ENCODE measurements around the gene PRKG1.
"Not testable (repeated sequence)": the region's sequence is repeated elsewhere in the genome, so short reads cannot be mapped to it uniquely, and the experiment has no call there.

Gene PRKG1

GRCh38 chr10:51327432-51327831, 253.1 kb downstream of the PRKG1 start:
- Histone ChIP-seq H4K12ac (ENCODE audit: low read depth, low read length) (no peak overlapping the region), H3K14ac (ENCODE audit: low read length) (no peak overlapping the region), H2BK12ac (ENCODE audit: low read length) (no peak overlapping the region), H3K4me3 (ENCODE audit: low read depth, low read length) (no peak overlapping the region), H2BK5ac (ENCODE audit: low read depth, low read length, poor library complexity) (no peak overlapping the region), H2AFZ (ENCODE audit: insufficient read depth, low read length, poor library complexity) (no peak overlapping the region), H3K4me1 (ENCODE audit: control insufficient read depth in 1 of 2, insufficient read depth in 2 of 2, low read length in 2 of 2) (no peaks in the 10 kb centered on the region), H3K23ac (ENCODE audit: low read length) (no peak overlapping the region), H3K79me1 (ENCODE audit: low read length) (no peaks in the 10 kb centered on the region), H3K4me2 (ENCODE audit: low read length) (no peak overlapping the region), H2BK120ac (ENCODE audit: insufficient read depth, low read length, poor library complexity) (no peak overlapping the region), H4K8ac (ENCODE audit: low read depth, low read length) (no peak overlapping the region), H3K9me3 (ENCODE audit: insufficient read depth, low read depth, low read length) (no peaks in the 10 kb centered on the region), H3K36me3 (ENCODE audit: control insufficient read depth in 1 of 2, insufficient read depth in 2 of 2, low read length in 2 of 2) (no peaks in the 10 kb centered on the region), H3K18ac (ENCODE audit: low read length) (no peak overlapping the region), H3K79me2 (ENCODE audit: control insufficient read depth, insufficient read depth, low read length, poor library complexity) (no peaks in the 10 kb centered on the region), H3K27me3 (ENCODE audit: insufficient read depth, low read length) (no peaks in the 10 kb centered on the region), H2AK5ac (ENCODE audit: low read length) (no peak overlapping the region), H3K27ac (ENCODE audit: low read depth, low read length) (no peak overlapping the region), H4K91ac (ENCODE audit: low read depth, low read length) (no peak overlapping the region), H3K9ac (ENCODE audit: low read length) (no peak overlapping the region), H3K4ac (ENCODE audit: low read depth, low read length) (no peak overlapping the region)
- WGBS (ENCODE audit: extremely low coverage, insufficient coverage, insufficient read length): no CpG with 5 or more reads among the region's 1 CpG
- DNase-seq: no peak

- Histone ChIP-seq H3K27me3 (ENCODE audit: insufficient read depth, low read length) (no peaks in the 10 kb centered on the region), H3K4ac (ENCODE audit: low read depth, low read length) (no peak overlapping the region), H2BK12ac (ENCODE audit: low read length) (no peak overlapping the region), H3K14ac (ENCODE audit: low read length) (no peak overlapping the region), H4K91ac (ENCODE audit: low read depth, low read length) (no peak overlapping the region), H3K9me3 (ENCODE audit: insufficient read depth, low read depth, low read length) (no peaks in the 10 kb centered on the region), H3K23ac (ENCODE audit: low read length) (no peak overlapping the region), H2AFZ (ENCODE audit: insufficient read depth, low read length, poor library complexity) (no peak overlapping the region), H3K36me3 (ENCODE audit: control insufficient read depth in 1 of 2, insufficient read depth in 2 of 2, low read length in 2 of 2) (no peaks in the 10 kb centered on the region), H3K4me3 (ENCODE audit: low read depth, low read length) (no peak overlapping the region), H2AK5ac (ENCODE audit: low read length) (no peak overlapping the region), H3K79me1 (ENCODE audit: low read length) (no peaks in the 10 kb centered on the region), H3K27ac (ENCODE audit: low read depth, low read length) (no peak overlapping the region), H2BK120ac (ENCODE audit: insufficient read depth, low read length, poor library complexity) (no peak overlapping the region), H4K8ac (ENCODE audit: low read depth, low read length) (no peak overlapping the region), H3K4me1 (ENCODE audit: control insufficient read depth in 1 of 2, insufficient read depth in 2 of 2, low read length in 2 of 2) (no peaks in the 10 kb centered on the region), H4K12ac (ENCODE audit: low read depth, low read length) (no peak overlapping the region), H3K79me2 (ENCODE audit: control insufficient read depth, insufficient read depth, low read length, poor library complexity) (no peaks in the 10 kb centered on the region), H3K18ac (ENCODE audit: low read length) (no peak overlapping the region), H3K4me2 (ENCODE audit: low read length) (no peak overlapping the region), H3K9ac (ENCODE audit: low read length) (no peak overlapping the region), H2BK5ac (ENCODE audit: low read depth, low read length, poor library complexity) (no peak overlapping the region)
- no CpG with 5 or more reads among the region's 1 CpG for WGBS (ENCODE audit: extremely low coverage, insufficient coverage, insufficient read length)
- DNase-seq: no peak
These were observed 266.1 kb downstream of the PRKG1 start for GRCh38 chr10:51340366-51340765.

DNA sequence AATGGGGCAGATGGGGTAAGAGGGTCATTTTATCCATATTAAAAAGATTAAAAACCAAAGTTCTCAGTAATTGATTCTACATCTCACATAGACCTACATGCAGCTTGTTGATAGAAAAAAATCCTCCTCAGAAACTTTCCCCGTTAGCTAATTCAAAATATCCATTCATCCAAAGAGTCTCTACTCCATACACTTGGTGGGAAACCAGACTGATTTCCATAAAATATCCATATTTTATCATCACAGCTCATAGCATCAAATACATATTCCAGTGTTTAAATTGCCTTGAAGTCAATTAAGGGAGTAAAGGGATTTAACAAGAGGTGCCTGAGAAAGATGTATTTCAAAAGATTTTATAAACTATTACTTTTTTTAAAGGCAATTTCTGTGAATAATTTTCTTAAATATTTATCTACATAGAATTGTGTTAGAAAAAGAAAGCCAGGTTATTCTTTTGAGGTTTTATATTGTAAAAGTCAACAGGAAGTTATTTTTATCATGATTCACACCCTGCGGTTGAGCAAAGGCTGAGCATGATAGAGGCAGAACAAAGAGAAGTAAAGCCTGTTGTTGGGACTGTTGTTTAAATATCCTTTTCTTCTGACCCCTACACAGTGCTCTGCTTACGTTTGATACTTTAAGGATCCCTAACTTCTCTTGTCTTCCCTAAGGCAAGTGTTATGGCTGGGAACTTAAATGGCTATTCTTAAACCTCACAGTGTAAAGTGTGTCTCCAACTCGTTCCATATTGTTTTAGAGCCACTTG, 266.7 kb downstream of the PRKG1 start:
- Histone ChIP-seq H3K79me2 (ENCODE audit: control insufficient read depth, insufficient read depth, low read length, poor library complexity) (no peaks in the 10 kb centered on the region), H3K9me3 (ENCODE audit: insufficient read depth, low read depth, low read length) (no peaks in the 10 kb centered on the region), H2BK120ac (ENCODE audit: insufficient read depth, low read length, poor library complexity) (no peak overlapping the region), H3K23ac (ENCODE audit: low read length) (no peak overlapping the region), H3K4me2 (ENCODE audit: low read length) (no peak overlapping the region), H3K18ac (ENCODE audit: low read length) (no peak overlapping the region), H3K9ac (ENCODE audit: low read length) (no peak overlapping the region), H3K27ac (ENCODE audit: low read depth, low read length) (no peak overlapping the region), H2AFZ (ENCODE audit: insufficient read depth, low read length, poor library complexity) (no peak overlapping the region), H3K4me3 (ENCODE audit: low read depth, low read length) (no peak overlapping the region), H2BK5ac (ENCODE audit: low read depth, low read length, poor library complexity) (no peak overlapping the region), H3K14ac (ENCODE audit: low read length) (no peak overlapping the region), H3K4me1 (ENCODE audit: control insufficient read depth in 1 of 2, insufficient read depth in 2 of 2, low read length in 2 of 2) (no peaks in the 10 kb centered on the region), H3K27me3 (ENCODE audit: insufficient read depth, low read length) (no peaks in the 10 kb centered on the region), H4K8ac (ENCODE audit: low read depth, low read length) (no peak overlapping the region), H4K12ac (ENCODE audit: low read depth, low read length) (no peak overlapping the region), H3K4ac (ENCODE audit: low read depth, low read length) (no peak overlapping the region), H2AK5ac (ENCODE audit: low read length) (no peak overlapping the region), H2BK12ac (ENCODE audit: low read length) (no peak overlapping the region), H4K91ac (ENCODE audit: low read depth, low read length) (no peak overlapping the region), H3K36me3 (ENCODE audit: control insufficient read depth in 1 of 2, insufficient read depth in 2 of 2, low read length in 2 of 2) (no peaks in the 10 kb centered on the region), H3K79me1 (ENCODE audit: low read length) (no peaks in the 10 kb centered on the region)
- no CpG with 5 or more reads among the region's 4 CpGs for WGBS (ENCODE audit: extremely low coverage, insufficient coverage, insufficient read length)
- DNase-seq: no peak

DNA sequence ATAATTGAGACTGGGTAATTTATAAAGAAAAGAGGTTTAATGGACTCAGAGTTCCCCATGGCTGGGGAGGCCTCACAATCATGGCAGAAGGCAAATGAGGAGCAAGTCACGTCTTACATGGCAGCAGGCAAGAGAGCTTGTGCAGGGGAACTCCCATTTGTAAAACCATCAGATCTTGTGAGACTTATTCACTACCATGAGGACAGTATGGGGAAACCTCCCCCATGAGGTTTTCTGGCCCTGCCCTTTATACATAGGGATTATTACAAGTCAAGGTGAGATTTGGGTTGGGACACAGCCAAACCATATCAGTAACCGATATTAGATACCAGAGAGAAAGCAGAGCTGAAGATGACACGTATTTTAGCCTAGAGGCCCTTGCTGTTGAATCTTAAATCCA, 267.5 kb downstream of the PRKG1 start:
- no CpG with 5 or more reads among the region's 3 CpGs for WGBS (ENCODE audit: extremely low coverage, insufficient coverage, insufficient read length)
- H3K4ac ChIP-seq (ENCODE audit: low read depth, low read length); H3K36me3 ChIP-seq (ENCODE audit: control insufficient read depth in 1 of 2, insufficient read depth in 2 of 2, low read length in 2 of 2); H2AFZ ChIP-seq (ENCODE audit: insufficient read depth, low read length, poor library complexity); H3K14ac ChIP-seq (ENCODE audit: low read length); H2AK5ac ChIP-seq (ENCODE audit: low read length); H3K4me1 ChIP-seq (ENCODE audit: control insufficient read depth in 1 of 2, insufficient read depth in 2 of 2, low read length in 2 of 2); H2BK5ac ChIP-seq (ENCODE audit: low read depth, low read length, poor library complexity); H3K4me2 ChIP-seq (ENCODE audit: low read length); H3K23ac ChIP-seq (ENCODE audit: low read length); DNase-seq; H3K79me1 ChIP-seq (ENCODE audit: low read length); H4K91ac ChIP-seq (ENCODE audit: low read depth, low read length); H4K12ac ChIP-seq (ENCODE audit: low read depth, low read length); H3K79me2 ChIP-seq (ENCODE audit: control insufficient read depth, insufficient read depth, low read length, poor library complexity); H3K18ac ChIP-seq (ENCODE audit: low read length); H3K27me3 ChIP-seq (ENCODE audit: insufficient read depth, low read length); H2BK120ac ChIP-seq (ENCODE audit: insufficient read depth, low read length, poor library complexity); H3K9me3 ChIP-seq (ENCODE audit: insufficient read depth, low read depth, low read length); H2BK12ac ChIP-seq (ENCODE audit: low read length); H3K27ac ChIP-seq (ENCODE audit: low read depth, low read length); H4K8ac ChIP-seq (ENCODE audit: low read depth, low read length); H3K4me3 ChIP-seq (ENCODE audit: low read depth, low read length); H3K9ac ChIP-seq (ENCODE audit: low read length): not testable (repeated sequence)

Measured in trophoblast cell (in vitro differentiated cells and primary cell).